Adrenal gland (tissue), 12 donors: ENCODE data around the gene SON. TPM values are rescaled to one million over a fixed set of nuclear protein-coding genes. Genes with fewer than 3 reads are reported as not detected.

Experiments used
- DNase-seq, 7 donors: peaks; one replicate each; pipeline ENCODE4 v3.0.0-alpha.2; 2019 to 2020
- H3K27ac ChIP-seq, 5 donors: fragments of 200-600 bp; sonication (generic) in 4 of 5; 1 replicate in 3 of 5; 2 replicates in 2 of 5; pipeline versions ENCODE4 v1.5.1 to v1.8.0; 2016 to 2020; ENCODE audit warnings: mild to moderate bottlenecking in 1 of 5
- H3K27me3 ChIP-seq: fragments of 200-600 bp; 2 replicates; pipeline ENCODE4 v1.8.0; 2021
- H3K36me3 ChIP-seq, 2 donors: fragments of 200-600 bp; replicated peaks in 1 of 2; 1 replicate in 1 of 2; 2 replicates in 1 of 2; pipeline versions ENCODE4 v1.5.1 to v1.8.0; 2018 to 2022
- H3K4me1 ChIP-seq, 2 donors: fragments of 200-600 bp; replicated peaks in 1 of 2; 1 replicate in 1 of 2; 2 replicates in 1 of 2; pipeline versions ENCODE4 v1.5.1 to v1.8.0; 2018 to 2021
- H3K4me3 ChIP-seq, 4 donors: fragments of 200-600 bp; sonication (generic) in 3 of 4; one replicate each; pipeline ENCODE4 v1.5.1; 2016 to 2018
- H3K9me3 ChIP-seq, 3 donors: fragments of 200-600 bp; sonication (generic) in 1 of 3; replicated peaks in 1 of 3; 1 replicate in 2 of 3; 2 replicates in 1 of 3; pipeline versions ENCODE4 v1.5.1 to v1.8.0; 2016 to 2021
- POLR2A ChIP-seq, 2 donors: fragments of 450-650 bp; IDR thresholded peaks; one replicate each; pipeline ENCODE4 v1.6.1; 2017; ENCODE audit warnings: antibody characterized with exemption in 2 of 2, mild to moderate bottlenecking in 2 of 2, moderate library complexity in 1 of 2
- WGBS, 4 donors: extraction: QIAGEN DNeasy Blood & Tissue Kit in 2 of 4; methylation state at CpG; one replicate each; pipeline versions ENCODE4 v1.1.5 to v1.1.7; 2013 to 2017; 5-methylcytosine and 5-hydroxymethylcytosine counted together
- intact Hi-C, 2 donors: fragments of 100-400 bp; cut with DNase I; formaldehyde crosslinking; loops; one replicate each; pipeline versions ENCODE4 v1.14.1 to v1.15.0; 2022 to 2023
- polyA plus RNA-seq, 3 donors: library from polyadenylated mRNA; stranded (reverse); fragments of 200-250 nt in 2 of 3; fragments of 350-450 nt in 1 of 3; fragmentation: Illumina TruSeq in 1 of 3; extraction: RNeasy Lipid Tissue Mini Kit (QIAGEN cat#74804) in 1 of 3; gene quantifications; one replicate each; pipeline ENCODE4 v1.2.3, GENCODE V29; 2013 to 2014
- total RNA-seq, 9 donors: library from RNA; depleted of rRNA in 4 of 9; stranded (reverse); fragments of >200 nt in 4 of 9; fragments of 120-200 nt in 1 of 9; fragmentation: NEBNext Ultra II Directional in 1 of 9; extraction: Animal tissue kit (Norgen Biotek cat#: 25700) in 1 of 9; gene quantifications; one replicate each; pipeline versions ENCODE4 v1.1.0 to v1.2.4, GENCODE V29; 2013 to 2023
- TF ChIP-seq, protein P1 (sequence below), 6 experiments: fragments of 450-650 bp in 4 of 6; fragments of 200-600 bp in 2 of 6; sonication (generic) in 1 of 6; IDR thresholded peaks; 1 replicate in 5 of 6; 2 replicates in 1 of 6; pipeline versions ENCODE4 v1.5.1 to v1.8.0; 2016 to 2021; ENCODE audit warnings: antibody characterized with exemption in 6 of 6, mild to moderate bottlenecking in 2 of 6, moderate library complexity in 1 of 6
- donor health status: healthy with polysubstance abuse.
- donor health status: Bipolar disorder and iron deficiency.
- donor health status: DM: yes; HTN: yes; CAD: no.
- donor health status: DM: no; HTN: no; CAD: no.
- donor health status: DM: no; HTN: no; CAD: no.
- donor health status: DM: yes; HTN: yes; CAD: no.

Gene SON
- total and polyA plus RNA-seq, 12 donors = 128 to 386 (median 229) TPM

DNA sequence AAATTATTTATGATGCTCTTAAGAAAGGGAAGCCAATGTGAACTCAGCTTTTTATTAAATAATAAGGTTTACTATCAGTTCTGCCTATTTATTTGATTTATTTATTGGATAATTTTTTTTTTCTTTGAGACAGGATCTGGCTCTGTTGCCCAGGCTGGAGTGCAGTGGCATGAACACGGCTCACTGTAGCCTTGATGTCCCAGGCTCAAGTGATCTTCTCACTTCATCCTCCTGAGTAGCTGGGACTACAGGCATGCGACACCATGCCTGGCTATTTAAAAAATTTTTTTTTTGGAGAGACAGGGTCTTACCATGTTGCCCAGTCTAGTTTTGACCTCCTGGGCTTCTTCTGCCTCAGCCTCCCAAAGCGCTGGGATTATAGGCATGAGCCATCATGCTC lies 30.4 kb upstream of the SON start:
- WGBS, 4 donors = 94 to 100% (median 96%) methylated on average over 3 of the region's 3 CpGs
- no peak overlapping the region for H3K4me3 ChIP-seq
- no peaks in the 10 kb centered on the region for H3K9me3 ChIP-seq
- DNase-seq = no peak
- H3K27ac ChIP-seq = no peak overlapping the region
- TF ChIP-seq POLR2A (IDR thresholded peaks at IDR 0.05) = no peak
- TF ChIP-seq, protein P1, sequence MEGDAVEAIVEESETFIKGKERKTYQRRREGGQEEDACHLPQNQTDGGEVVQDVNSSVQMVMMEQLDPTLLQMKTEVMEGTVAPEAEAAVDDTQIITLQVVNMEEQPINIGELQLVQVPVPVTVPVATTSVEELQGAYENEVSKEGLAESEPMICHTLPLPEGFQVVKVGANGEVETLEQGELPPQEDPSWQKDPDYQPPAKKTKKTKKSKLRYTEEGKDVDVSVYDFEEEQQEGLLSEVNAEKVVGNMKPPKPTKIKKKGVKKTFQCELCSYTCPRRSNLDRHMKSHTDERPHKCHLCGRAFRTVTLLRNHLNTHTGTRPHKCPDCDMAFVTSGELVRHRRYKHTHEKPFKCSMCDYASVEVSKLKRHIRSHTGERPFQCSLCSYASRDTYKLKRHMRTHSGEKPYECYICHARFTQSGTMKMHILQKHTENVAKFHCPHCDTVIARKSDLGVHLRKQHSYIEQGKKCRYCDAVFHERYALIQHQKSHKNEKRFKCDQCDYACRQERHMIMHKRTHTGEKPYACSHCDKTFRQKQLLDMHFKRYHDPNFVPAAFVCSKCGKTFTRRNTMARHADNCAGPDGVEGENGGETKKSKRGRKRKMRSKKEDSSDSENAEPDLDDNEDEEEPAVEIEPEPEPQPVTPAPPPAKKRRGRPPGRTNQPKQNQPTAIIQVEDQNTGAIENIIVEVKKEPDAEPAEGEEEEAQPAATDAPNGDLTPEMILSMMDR (IDR thresholded peaks at IDR 0.05) = no peak
- no peaks in the 10 kb centered on the region for H3K27me3 ChIP-seq
- H3K4me1 ChIP-seq = no peaks in the 10 kb centered on the region
- peaks cover 0 to 55% of the 10 kb centered on the region in 2 donors for H3K36me3 ChIP-seq
- intact Hi-C loops = no loop called here

- TF ChIP-seq, protein P1 (IDR thresholded peaks at IDR 0.05) = no peak
- Histone ChIP-seq H3K4me1 (no peaks in the 10 kb centered on the region), H3K27me3 (no peaks in the 10 kb centered on the region), H3K9me3 (no peaks in the 10 kb centered on the region), H3K36me3 (peaks cover 0 to 54% of the 10 kb centered on the region in 2 donors), H3K4me3 (no peak overlapping the region), H3K27ac (no peak overlapping the region)
- 91 to 96% (median 91%) methylated on average over 2 of the region's 2 CpGs for WGBS, 4 donors
- intact Hi-C loops = no loop called here
- DNase-seq = no peak
Measured at GRCh38 chr21:33514229-33514628, 28.6 kb upstream of the SON start.

DNA sequence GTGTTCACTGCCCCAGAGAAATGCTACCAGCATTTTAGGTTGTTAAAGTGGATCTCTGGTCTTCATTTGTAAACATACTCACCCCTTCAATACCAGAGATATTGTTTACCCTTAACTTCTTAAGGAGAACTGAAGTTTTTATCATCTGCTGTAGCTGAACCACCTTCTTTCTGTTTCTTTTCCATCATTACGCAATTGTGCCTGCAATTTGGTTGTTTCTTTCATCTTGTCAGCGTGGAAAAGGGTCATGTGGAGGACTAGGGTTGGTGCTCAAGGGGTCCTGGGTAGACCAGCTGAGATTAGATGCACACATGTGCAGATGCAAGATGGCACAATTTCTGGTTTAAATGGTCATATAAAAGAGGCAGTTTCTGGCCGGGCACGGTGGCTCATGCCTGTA lies 23.9 kb upstream of the SON start:
- Histone ChIP-seq H3K36me3 (peaks cover 0 to 41% of the 10 kb centered on the region in 2 donors), H3K9me3 (no peaks in the 10 kb centered on the region), H3K4me3 (no peak overlapping the region), H3K4me1 (no peaks in the 10 kb centered on the region), H3K27me3 (no peaks in the 10 kb centered on the region), H3K27ac (no peak overlapping the region)
- TF ChIP-seq, protein P1 (IDR thresholded peaks at IDR 0.05) = no peak
- no peak for TF ChIP-seq POLR2A (IDR thresholded peaks at IDR 0.05)
- WGBS, 4 donors = 92 to 98% (median 94%) methylated on average over 4 of the region's 4 CpGs
- intact Hi-C loops = no loop called here
- DNase-seq = no peak

- Histone ChIP-seq H3K27ac (no peak overlapping the region), H3K36me3 (peaks cover 0 to 37% of the 10 kb centered on the region in 2 donors), H3K9me3 (no peaks in the 10 kb centered on the region), H3K4me3 (no peak overlapping the region), H3K4me1 (no peaks in the 10 kb centered on the region), H3K27me3 (no peaks in the 10 kb centered on the region)
- TF ChIP-seq POLR2A (IDR thresholded peaks at IDR 0.05) = no peak
- TF ChIP-seq, protein P1 (IDR thresholded peaks at IDR 0.05) = no peak
- 82 to 91% (median 87%) methylated on average over 5 of the region's 5 CpGs for WGBS, 4 donors
- intact Hi-C loops = no loop called here
- DNase-seq = no peak
Measured at GRCh38 chr21:33522297-33522952, 20.4 kb upstream of the SON start.
